Measurements from ENCODE around the gene FN3KRP.

GRCh38 chr17:82674656-82675475, 41.6 kb upstream of the FN3KRP start:
- no peak for TF ChIP-seq ASH2L (IDR thresholded peaks at IDR 0.05; ENCODE audit: insufficient read length, low read depth, low read length)
- TF ChIP-seq GABPA (IDR thresholded peaks at IDR 0.05; ENCODE audit: low read depth, low read length) = no peak
- TF ChIP-seq GABPA (CRISPR knock-in tag; IDR thresholded peaks at IDR 0.05; ENCODE audit: low read depth) = no peak
- no peak for TF ChIP-seq ZSCAN31 (CRISPR knock-in tag; IDR thresholded peaks at IDR 0.05; ENCODE audit: low read depth)
- TF ChIP-seq ZNF263 (CRISPR knock-in tag; IDR thresholded peaks at IDR 0.05) = no peak
- TF ChIP-seq SP1 (IDR thresholded peaks at IDR 0.05) = no peak
- no peak for TF ChIP-seq SP1 (CRISPR knock-in tag; IDR thresholded peaks at IDR 0.05)
- no peak for TF ChIP-seq POLR2AphosphoS5 (IDR thresholded peaks at IDR 0.05; ENCODE audit: low read depth, low read length)
- no peak for TF ChIP-seq ZNF691 (CRISPR knock-in tag; IDR thresholded peaks at IDR 0.05; ENCODE audit: borderline replicate concordance, low read depth)
- TF ChIP-seq PHF8 (CRISPR knock-in tag; IDR thresholded peaks at IDR 0.05) = no peak
- no peak for TF ChIP-seq ZSCAN9 (CRISPR knock-in tag; IDR thresholded peaks at IDR 0.05; ENCODE audit: borderline replicate concordance)
- TF ChIP-seq EZH2 (conservative IDR thresholded peaks at IDR 0.05; ENCODE audit: low read depth, low read length) = no peak
